Measurements from ENCODE around the gene RIPPLY2. TPM values are rescaled to one million over a fixed set of nuclear protein-coding genes. Genes with fewer than 3 reads are reported as not detected.
"Not testable (repeated sequence)": the region's sequence is repeated elsewhere in the genome, so short reads cannot be mapped to it uniquely, and the experiment has no call there.

The RIPPLY2 gene
- total RNA-seq, 6 donors from 2014 or later, result not detected

- Histone ChIP-seq H3K27ac (no peak overlapping the region), H3K4me1 (peaks cover 0 to 15% (median 3%) of the 10 kb centered on the region in 4 donors), H3K4me3 (no peak overlapping the region), H3K9me3 (no peaks in the 10 kb centered on the region), H3K27me3 (no peaks in the 10 kb centered on the region), H3K36me3 (no peaks in the 10 kb centered on the region)
- ATAC-seq (ENCODE audit: low FRiP score in 2 of 2) (no peak), DNase-seq (no peak)
- WGBS, 2 donors, result 96 to 100% methylated on average over 1 of the region's 1 CpG
- TF ChIP-seq POLR2AphosphoS5 (IDR thresholded peaks at IDR 0.05) (no peak), POLR2A (IDR thresholded peaks at IDR 0.05) (no peak), CTCF (IDR thresholded peaks at IDR 0.05) (no peak), EP300 (IDR thresholded peaks at IDR 0.05) (no peak)
Measured at GRCh38 chr6:83889621-83890020, 36.5 kb downstream of the RIPPLY2 start.

- no peak for TF ChIP-seq CTCF (IDR thresholded peaks at IDR 0.05)
- no peak for TF ChIP-seq POLR2A (IDR thresholded peaks at IDR 0.05)
- no peak for TF ChIP-seq EP300 (IDR thresholded peaks at IDR 0.05)
- no peak for TF ChIP-seq POLR2AphosphoS5 (IDR thresholded peaks at IDR 0.05)
- no peaks in the 10 kb centered on the region for H3K27me3 ChIP-seq
- H3K36me3 ChIP-seq, result no peaks in the 10 kb centered on the region
- H3K9me3 ChIP-seq, result no peaks in the 10 kb centered on the region
- 90 to 91% methylated on average over 4 of the region's 4 CpGs for WGBS, 2 donors
- DNase-seq (no peak), ATAC-seq (ENCODE audit: low FRiP score in 2 of 2) (no peak)
- peaks cover 0 to 16% (median 3%) of the 10 kb centered on the region in 4 donors for H3K4me1 ChIP-seq
- H3K27ac ChIP-seq, result no peak overlapping the region
- no peak overlapping the region for H3K4me3 ChIP-seq
Measured at GRCh38 chr6:83890520-83890919, 37.4 kb downstream of the RIPPLY2 start.

GRCh38 chr6:83891586-83891985, 38.4 kb downstream of the RIPPLY2 start:
- TF ChIP-seq POLR2A (IDR thresholded peaks at IDR 0.05), result no peak
- no peak for TF ChIP-seq EP300 (IDR thresholded peaks at IDR 0.05)
- TF ChIP-seq POLR2AphosphoS5 (IDR thresholded peaks at IDR 0.05), result no peak
- no peak for TF ChIP-seq CTCF (IDR thresholded peaks at IDR 0.05)
- no peak overlapping the region for H3K4me3 ChIP-seq
- DNase-seq, result no peak
- no peaks in the 10 kb centered on the region for H3K36me3 ChIP-seq
- H3K9me3 ChIP-seq, result no peaks in the 10 kb centered on the region
- no peak for ATAC-seq (ENCODE audit: low FRiP score in 2 of 2)
- H3K4me1 ChIP-seq, result peaks cover 0 to 18% (median 3%) of the 10 kb centered on the region in 4 donors
- 86 to 89% methylated on average over 4 of the region's 4 CpGs for WGBS, 2 donors
- H3K27ac ChIP-seq, result no peak overlapping the region
- no peaks in the 10 kb centered on the region for H3K27me3 ChIP-seq

- H3K4me3 ChIP-seq, result no peak overlapping the region
- 76 to 93% methylated on average over 1 of the region's 1 CpG for WGBS, 2 donors
- peaks cover 0 to 18% (median 3%) of the 10 kb centered on the region in 4 donors for H3K4me1 ChIP-seq
- no peaks in the 10 kb centered on the region for H3K9me3 ChIP-seq
- no peaks in the 10 kb centered on the region for H3K27me3 ChIP-seq
- no peak for TF ChIP-seq POLR2AphosphoS5 (IDR thresholded peaks at IDR 0.05)
- no peak for TF ChIP-seq CTCF (IDR thresholded peaks at IDR 0.05)
- TF ChIP-seq EP300 (IDR thresholded peaks at IDR 0.05), result no peak
- no peak for TF ChIP-seq POLR2A (IDR thresholded peaks at IDR 0.05)
- no peaks in the 10 kb centered on the region for H3K36me3 ChIP-seq
- DNase-seq, result no peak
- H3K27ac ChIP-seq, result no peak overlapping the region
- ATAC-seq (ENCODE audit: low FRiP score in 2 of 2), result no peak
Measured at GRCh38 chr6:83893024-83893423, 39.9 kb downstream of the RIPPLY2 start.

- not testable (repeated sequence) for ATAC-seq (ENCODE audit: low FRiP score in 2 of 2); DNase-seq; H3K9me3 ChIP-seq; H3K36me3 ChIP-seq; H3K27ac ChIP-seq; H3K27me3 ChIP-seq; H3K4me3 ChIP-seq
- 100% methylated on average over 2 of the region's 2 CpGs for WGBS, 2 donors
- peaks cover 0 to 18% (median 3%) of the 10 kb centered on the region in 4 donors for H3K4me1 ChIP-seq
Measured at GRCh38 chr6:83897094-83897493, 43.9 kb downstream of the RIPPLY2 start.

Measured in upper lobe of left lung (tissue), 6 donors.